NCI-H82 (cell line): ENCODE data around the gene SH3TC2.

Source experiments
- DNase-seq: peaks from one replicate; lab custom pipeline; 2025; lab: John Stamatoyannopoulos, UW

The SH3TC2 gene

DNA sequence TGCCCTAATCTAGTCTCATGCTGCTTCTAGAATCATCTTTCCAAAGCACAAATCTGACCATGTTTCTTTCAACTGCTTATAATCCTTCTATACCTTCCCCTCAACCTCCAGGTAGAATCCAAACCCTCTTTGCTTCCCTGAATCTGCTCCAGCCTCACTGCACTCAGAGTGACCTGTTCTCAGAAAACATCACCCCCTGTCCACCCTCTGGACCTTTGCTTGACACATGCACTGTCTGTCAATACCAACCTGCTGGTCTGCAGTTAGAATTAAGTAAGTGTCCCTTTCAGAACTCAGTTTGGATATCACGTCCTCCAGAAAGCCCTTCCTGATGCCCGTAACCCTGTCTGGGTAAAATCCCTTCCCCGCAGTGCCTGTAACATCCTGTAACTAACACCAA lies 63.1 kb downstream of the SH3TC2 start:
- no peak for DNase-seq

DNA sequence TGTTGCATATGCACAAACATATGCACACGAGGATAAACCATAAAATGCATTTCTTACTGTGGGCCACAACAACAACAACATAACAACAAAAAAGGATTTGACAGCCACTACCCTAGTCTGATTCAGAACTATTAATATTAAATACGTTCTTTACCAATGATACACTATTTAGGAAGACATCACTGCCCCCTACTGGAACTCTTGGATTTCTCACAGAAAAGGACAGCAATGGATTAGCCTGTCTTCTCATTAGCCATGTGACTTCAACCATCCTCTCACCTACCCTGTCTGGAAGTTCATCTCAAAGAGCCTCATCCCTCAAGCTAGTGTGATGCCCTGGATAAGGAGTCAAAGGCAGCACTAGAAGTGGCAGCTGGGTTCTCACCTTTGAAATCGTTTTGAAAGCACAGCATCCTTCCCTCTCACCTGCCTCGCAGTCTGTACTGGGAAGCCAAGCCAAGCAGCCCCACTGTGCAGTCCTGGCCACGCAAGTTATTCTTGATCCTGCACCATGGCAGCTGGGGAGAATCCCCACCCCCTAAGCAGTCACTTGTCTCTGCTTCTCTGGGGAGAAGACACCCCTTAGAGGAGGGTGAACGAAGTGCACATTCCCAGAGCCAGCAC lies 64.6 kb downstream of the SH3TC2 start:
- DNase-seq, result peak; percentile 70

DNA sequence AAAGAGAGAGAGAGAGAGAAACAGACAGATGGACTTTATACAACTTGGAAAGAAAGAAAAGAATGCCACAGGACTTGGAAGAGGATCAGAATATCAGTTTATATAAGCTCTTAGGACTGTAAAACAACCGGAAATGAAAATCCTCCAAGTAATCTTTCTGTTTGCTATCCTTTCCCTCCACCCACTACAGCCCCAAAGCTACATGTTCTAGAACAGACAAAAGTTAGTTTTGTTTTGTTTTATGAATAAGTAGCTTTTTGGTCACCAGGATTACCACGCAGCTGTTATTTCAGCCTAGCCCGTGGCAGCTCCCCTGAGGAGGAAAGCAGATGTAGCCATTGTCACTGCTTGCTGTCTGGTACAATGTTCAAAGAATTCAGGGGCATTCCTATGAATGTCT lies 66.6 kb downstream of the SH3TC2 start:
- no peak for DNase-seq

DNA sequence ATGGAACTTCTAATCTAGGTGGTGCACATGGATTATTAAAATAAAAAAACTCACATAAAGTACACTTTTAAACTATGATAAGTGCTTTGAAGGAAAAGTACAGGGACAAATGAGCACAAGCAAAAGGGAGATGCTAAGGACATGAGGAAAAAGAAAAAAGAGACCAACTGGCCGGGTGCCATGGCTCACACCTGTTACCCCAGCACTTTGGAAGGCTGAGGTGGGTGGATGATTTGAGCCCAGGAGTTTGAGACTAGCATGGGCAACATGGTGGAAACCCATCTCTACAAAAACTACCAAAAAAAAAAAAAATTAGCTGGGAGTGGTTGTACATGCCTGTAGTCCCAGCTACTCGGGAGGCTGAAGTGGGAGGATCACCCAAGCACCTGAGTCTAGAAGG lies 67.1 kb downstream of the SH3TC2 start:
- no peak for DNase-seq

DNA sequence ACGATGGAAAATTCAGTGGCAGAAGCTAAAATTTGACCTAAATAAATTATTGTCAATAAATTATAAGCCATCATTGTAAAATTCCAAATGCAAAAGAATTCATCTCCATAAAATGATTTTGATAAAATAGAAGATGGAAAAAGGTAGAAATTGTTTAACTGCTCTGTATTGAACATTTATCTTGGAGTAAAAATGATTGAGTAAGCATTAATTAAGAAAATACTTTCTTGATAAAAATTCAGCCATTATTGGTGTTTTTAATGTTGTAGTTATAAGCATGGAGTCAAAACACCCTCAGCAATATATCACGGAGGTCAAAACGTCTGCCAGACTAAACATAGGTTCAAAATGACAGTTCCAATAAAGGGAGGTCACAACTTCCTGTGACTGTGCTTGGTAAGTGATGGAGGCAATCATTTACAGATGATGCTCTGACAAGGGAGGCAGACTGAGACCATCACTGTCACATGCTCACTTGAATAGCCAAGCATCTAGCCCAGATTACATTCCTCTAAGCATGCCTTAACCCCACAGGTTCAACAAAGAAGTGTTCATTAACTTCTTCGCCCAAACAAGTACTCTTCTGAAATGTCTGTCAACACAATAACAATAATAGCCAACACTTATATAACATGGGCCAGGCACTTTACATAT lies 69.5 kb downstream of the SH3TC2 start:
- no peak for DNase-seq

DNA sequence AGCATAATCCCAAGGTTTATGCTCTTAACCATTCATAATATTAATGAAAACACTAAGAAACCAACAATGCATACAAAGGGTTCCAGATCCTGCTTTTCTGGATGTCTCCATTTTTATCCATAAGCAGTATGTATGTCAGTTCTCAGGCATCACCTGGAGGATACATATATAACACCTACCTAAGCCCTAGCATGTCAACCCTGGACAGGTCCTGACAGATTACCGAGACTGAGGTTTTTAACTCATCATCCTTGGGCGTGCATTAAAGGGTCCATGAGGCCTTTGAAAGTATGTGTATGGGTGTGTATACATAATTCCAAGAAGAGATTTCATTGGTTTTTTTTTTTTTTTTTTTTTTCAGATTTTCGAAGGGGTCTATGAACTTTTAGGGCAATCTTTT lies 70.6 kb downstream of the SH3TC2 start:
- no peak for DNase-seq

DNA sequence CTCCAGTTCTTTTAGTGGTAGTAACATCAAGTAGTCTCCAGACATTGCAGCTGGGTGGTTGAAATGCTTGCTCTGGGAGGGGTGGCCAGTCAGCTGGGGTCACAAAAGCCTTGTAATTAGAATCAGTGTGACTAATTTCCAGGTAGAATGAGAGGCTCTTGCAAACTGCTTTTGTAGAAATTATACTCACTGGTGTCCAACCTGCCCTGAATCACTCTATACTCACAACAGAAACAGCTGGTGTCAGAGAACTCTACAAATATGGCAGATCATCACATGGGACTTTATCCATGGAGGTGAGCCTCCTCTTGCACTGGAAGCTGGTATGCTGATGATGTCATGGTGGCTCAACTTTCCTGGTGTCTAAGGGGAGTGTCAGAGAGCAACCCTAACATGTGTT lies 71.3 kb downstream of the SH3TC2 start:
- no peak for DNase-seq

DNA sequence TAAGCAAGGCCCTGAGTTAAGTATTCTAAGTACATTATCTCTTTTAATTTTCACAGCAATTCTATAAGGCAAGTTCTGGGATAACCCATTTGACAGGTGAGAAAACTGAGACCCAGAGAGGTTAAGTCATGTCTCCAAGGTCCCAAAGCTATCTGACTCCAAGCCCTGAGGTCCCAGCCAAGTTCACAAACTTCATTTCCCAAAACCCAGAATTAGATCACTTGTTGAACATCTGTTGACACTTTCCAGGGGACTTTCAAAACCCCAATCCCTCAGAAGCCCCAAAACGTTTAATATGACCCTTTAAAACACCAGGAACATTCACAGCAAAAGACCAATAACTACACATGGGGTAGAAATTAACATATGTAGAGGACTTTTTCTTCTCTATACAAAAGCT lies 72.0 kb downstream of the SH3TC2 start:
- no peak for DNase-seq

DNA sequence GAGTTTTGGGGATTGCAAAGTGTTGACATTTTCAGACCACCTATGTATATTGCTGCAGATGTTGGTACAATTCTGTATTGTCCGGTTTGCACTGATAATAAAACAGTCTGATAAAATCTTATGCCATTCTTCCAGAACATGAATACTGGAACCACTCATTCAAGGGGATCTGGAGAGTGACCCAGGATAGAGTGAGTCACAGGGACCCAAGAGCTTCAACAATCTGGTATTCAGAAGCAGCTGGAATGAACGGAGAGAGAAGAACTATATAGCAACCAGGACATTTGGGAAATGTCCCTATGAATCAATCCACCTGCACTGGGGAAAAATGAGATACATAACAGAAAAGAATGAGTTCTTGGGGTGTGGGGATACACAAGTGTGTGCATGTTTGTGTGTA lies 73.3 kb downstream of the SH3TC2 start:
- DNase-seq, result no peak

DNA sequence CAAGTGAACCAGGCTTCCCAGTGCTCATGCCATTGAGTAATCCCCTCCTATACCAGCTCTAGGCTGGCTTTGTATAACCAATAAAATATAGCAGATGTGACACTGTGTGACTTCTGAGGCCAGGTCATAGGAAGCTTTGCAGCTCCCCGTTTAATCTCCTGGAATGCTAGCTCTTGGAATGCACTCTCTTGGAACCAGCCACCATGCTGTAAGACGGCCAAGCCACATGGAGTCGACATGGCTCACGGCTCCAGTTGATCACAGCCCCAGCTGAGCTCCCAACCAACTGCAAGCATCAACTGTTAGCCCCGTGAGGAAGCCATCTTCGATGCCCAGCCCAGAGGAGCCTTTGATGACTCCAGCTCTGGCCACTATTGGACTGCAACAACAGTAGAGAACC lies 74.5 kb downstream of the SH3TC2 start:
- peak; percentile 24 for DNase-seq

DNA sequence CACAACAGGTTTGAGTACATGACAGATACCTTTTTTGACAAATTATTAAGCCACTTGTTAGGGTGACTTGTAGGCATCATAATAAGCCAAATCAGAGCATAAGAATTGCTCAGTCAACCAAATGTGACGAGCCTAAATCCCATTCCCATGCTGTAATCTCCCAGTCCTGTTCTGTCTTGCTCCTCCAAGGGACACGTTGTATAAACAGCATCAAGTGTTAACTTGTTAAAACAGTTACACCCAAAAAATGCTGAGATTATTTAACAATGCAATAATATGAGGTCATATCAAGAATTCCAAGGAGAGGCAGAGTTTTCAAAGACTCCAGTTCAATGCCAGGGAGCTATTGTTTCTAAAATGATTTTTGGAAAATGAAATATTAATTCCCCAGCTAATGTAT lies 76.2 kb downstream of the SH3TC2 start:
- peak; percentile 14 for DNase-seq

DNA sequence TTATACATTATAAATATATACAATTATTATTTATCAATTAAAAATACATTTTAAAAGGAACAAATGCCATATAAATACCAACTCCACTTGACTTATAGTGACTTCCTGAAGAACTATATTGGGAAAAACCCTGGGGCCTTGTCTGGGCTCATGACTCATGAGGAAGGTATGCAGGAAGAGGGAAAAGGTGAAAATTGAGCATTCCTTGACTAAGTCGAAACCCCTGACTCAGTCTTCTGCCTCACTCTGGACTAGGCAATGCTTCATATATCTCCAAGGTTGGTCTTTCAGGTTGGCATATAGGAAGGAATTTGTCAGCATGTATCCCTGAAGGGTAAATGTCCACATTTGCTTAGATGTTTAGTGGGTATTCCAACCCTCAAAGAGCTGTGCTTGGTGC lies 78.5 kb downstream of the SH3TC2 start:
- no peak for DNase-seq

DNA sequence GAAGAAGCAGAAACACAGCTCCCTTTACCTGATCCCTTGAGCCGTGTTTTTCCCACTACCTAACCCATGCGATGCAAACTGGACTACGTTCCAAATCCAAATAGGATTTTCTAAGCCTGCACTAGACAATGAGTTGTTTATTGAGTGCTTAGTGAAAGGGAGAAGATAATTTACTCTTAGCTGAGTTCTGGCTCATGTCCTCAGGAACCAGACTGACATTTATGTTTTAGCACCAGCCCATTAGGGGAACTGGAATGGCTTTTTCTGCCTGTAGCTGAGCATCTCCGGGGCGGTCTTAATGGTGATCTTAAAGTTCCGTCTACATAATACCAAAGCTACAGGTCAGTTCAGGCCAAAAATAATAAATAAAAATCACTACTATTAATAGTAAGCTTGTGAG lies 81.5 kb downstream of the SH3TC2 start:
- peak; percentile 57 for DNase-seq

DNA sequence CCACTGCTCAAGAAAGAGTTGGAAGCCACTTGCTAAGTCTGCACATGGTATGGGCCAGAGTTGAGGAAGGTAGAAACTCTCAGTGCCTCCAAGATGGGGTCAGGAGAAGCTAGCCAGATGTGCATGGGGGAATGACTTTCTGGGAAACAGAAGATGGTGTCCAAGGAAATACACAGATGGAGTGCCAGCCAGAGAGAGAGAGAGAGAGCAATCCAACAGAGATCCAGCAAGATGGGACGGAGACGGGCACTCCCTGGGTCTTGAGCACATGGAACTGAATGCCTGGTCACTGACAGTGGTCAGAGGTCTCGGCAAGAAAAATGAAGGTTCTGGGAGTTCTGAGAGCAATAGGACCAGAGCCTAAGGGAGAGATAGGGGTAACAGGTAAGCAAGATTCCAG lies 82.1 kb downstream of the SH3TC2 start:
- DNase-seq, result no peak

DNA sequence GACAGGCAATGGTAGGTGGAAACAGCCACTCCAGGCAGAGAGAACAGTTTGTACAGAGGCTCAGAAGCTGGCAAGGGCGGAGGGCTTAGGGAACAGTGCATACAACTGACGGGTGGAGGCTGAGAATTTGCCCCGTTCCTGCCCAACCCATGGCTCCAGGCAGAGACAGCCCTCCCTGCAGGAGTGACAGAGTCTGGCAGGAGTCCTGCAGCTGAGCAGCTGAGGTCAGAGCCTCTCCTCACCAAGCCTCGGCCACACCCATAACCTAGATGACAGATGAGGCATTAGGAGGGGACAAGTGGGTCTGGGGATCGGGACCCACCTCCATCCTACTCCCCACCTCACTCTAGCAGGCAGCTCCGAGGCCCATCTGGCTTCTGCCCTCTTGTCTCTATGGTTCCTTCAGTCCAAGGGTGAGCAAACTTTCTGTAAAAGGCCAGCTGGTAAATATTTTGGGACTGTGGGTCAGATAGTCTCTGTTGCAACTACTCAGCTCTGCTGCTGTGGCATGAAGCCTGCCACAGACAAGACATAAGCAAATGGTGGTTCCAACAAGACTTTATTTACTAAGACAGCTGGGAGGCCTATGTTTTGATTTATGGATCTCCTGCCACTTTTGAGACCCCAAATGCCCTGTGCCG lies 83.7 kb downstream of the SH3TC2 start:
- peak; percentile 57 for DNase-seq

DNA sequence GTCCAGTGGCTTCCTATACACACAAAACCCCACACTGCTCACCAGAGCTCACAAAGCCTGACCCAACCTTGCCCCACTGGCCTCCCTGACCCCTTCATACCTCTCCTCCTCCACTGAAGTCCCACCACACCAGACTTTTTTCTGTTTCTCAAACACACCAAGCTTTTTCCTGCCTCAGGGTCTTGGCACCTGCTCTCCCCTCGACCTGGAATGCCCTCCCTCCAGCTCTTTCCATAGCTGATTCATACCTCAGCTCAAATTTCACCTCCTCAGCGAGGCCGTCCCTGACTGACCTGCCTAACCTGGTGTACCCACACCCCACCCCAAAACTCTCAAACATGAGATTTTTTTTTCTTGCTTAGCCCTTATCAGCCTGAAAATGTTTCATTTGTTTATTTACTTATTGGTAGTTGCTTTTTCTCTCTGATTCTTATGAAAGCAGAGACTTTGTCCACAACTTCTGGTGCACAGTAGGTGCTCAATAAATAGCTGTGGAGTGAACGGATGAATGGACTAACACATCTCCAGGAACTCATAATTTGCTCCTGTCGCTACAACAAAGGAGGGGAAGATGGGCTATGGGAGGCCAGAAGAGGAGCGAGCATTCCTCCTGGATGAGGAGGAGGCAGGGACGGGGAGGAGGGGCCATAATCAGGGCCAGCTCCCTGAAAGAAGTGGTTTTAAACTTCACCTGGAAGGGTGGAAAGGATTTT lies 84.3 kb downstream of the SH3TC2 start:
- no peak for DNase-seq

DNA sequence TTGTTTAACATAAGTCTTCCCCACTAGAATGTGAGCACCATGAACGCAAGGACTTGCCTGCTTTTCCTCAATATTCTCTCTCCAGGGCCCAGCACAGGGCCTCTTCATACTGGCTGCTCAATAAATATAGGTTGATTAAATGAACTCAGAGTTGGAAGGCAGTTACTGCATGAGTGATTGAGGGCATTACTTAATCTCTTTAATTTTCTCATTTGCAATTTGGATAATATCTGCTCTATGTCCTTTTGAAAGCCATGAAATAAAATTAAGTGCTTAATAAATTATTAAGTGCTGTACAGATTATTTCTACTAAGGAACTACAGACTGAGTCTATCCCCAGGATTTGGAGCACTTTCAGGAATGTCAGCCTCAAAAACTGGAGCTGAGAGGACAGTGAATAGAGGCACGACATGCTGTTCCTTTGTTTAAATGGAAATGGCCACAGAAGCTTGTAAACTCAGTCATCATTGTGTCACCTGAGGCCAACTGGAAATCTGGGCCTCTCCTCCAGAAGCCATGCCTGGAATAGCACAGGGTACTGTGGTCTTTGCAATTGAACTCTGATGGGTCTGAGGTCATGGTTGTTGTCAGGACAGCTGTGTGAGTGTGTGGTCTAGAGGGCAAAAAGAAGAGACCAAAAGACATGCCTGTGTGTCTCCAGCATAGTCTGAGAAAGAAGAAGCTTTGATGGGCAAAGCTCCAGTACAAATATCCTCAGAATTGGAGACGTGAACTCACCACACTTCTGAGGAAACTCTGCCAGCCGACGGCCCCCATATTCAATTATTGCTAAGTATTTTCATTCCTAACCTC lies 86.1 kb downstream of the SH3TC2 start:
- no peak for DNase-seq

DNA sequence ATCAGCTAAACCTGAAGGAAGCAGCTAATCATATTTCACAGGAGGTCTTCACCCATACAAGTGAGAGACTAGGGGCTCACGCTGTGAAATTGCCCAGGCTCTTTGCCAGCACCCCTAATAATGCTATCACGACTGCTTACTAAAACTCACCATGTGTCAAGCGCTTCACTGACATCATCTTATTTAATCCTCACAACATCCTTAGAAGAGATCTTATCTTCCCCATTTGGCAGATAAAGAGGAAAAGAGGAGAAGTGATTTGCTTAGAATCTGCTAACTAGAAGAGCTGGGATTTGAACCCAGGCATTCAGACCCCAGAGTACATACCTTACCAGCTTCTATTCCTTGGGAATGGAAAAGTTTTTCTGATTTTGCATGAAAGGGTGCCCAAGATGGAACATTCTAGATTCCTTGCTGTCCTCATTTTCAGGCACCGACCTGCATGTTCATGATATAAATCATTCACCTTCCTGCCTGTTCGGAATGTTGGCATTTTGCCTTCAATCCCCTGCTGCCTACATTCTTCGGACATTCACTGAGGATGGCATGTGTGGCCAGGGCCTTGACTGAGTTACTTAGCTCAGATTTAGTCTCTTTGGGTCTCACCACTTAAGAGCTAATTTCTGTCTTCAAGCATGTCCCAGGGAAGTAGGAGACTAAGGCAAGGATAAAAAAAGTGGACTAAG lies 88.1 kb downstream of the SH3TC2 start:
- peak; percentile 2 for DNase-seq

DNA sequence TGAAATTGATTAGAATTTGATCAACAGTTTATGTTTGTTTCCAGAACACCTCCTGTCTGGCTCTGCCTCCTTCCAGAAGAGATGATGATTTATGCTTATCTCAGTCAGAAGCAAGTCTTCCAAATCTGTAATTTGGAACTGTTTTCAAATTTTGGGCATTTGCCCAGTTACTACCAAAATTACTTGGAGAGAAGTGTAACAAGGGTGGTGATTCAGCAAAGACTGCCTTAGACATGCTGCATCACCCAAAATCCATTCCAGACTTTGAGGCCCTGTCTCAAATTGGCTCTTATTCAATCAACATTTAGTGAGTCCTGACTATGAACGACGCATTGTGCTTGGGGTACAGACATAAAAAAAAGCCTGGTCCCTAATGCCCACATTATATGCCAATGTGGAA lies 89.4 kb downstream of the SH3TC2 start:
- no peak for DNase-seq

DNA sequence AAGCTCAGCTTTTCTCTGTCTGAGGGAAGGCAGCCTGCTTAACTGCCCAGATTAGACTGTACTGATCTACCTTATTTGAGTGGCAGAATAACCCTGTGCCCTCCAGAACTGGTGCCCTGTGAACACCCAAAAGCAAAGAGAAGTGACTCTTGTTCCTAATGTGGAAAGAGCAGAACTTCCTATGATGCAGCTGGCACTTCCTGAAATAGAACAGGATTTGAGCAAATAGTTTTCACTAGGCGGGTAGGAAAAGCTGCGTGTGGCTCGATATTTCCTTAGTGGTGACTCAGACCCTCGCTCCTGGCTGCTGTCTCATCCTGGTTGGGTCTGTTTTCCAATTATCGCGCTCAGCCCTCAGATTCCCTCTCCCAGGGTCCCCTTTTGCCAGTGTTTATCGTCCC lies 89.9 kb downstream of the SH3TC2 start:
- no peak for DNase-seq

DNA sequence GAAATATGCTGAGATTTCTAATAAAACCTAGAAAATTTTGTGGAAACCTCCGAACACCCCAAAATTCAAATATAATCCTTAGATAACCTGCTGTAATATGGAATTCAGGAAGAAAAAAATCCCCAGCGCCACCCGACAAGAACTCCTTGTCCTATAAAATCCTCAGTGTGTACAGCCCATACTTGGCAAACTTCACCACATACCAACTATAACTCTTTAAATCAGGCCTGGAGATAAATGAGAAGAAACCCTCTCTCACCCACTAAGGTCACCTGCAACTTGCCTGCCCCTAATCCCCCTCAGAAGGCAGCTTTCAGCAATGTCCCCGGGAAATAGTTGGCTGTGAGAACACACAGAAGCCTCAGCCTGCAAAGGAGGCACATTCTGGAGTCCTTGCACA lies 90.5 kb downstream of the SH3TC2 start:
- no peak for DNase-seq

DNA sequence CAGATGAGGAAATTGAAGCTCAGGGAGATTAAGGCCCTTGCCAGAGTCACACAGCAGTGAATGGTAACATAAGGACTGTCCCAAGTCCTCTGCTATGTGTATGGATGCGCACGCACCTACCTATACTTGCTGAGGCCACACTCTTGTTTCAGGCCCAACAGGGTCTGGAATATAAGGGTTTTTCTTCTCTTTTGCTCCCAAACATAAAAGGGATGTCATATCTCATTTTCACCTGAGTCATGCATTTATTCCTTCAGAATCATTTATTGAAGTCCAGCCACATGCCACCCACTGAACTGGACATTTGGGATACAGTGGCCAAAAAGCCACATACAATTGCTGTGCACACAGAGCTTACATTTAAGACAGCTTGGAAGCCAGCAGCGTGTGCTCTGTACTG lies 92.0 kb downstream of the SH3TC2 start:
- no peak for DNase-seq
